Hepatocyte (in vitro differentiated cells): Measurements from ENCODE around the gene SIRT4. TPM values are rescaled to one million over a fixed set of nuclear protein-coding genes. Genes with fewer than 3 reads are reported as not detected.

Source experiments
- DNase-seq: peaks from one replicate; pipeline ENCODE4 v3.0.0-alpha.2; 2016; ENCODE audit warnings: low spot score
- H2AFZ ChIP-seq: fragments of 200-600 bp; sonication (generic); 2 replicates; pipeline ENCODE4 v1.6.0; 2016; ENCODE audit warnings: antibody characterized with exemption, mild to moderate bottlenecking
- H3K27ac ChIP-seq: fragments of 200-600 bp; sonication (generic); 2 replicates; pipeline ENCODE4 v1.5.1; 2016; ENCODE audit warnings: mild to moderate bottlenecking
- H3K27me3 ChIP-seq: fragments of 200-600 bp; sonication (generic); 2 replicates; pipeline ENCODE4 v1.6.1; 2016
- H3K36me3 ChIP-seq: fragments of 200-600 bp; sonication (generic); replicated peaks from 2 replicates; pipeline ENCODE4 v1.5.1; 2016; ENCODE audit warnings: low read depth; ENCODE audit not compliant: insufficient read depth
- H3K4me1 ChIP-seq: fragments of 200-600 bp; sonication (generic); 2 replicates; pipeline ENCODE4 v1.5.1; 2016; ENCODE audit warnings: mild to moderate bottlenecking, moderate library complexity; ENCODE audit not compliant: insufficient read depth
- H3K4me2 ChIP-seq: fragments of 200-600 bp; sonication (generic); 2 replicates; pipeline ENCODE4 v1.6.0; 2016
- H3K4me3 ChIP-seq: fragments of 200-600 bp; sonication (generic); 2 replicates; pipeline ENCODE4 v1.5.1; 2016; ENCODE audit warnings: mild to moderate bottlenecking
- H3K79me2 ChIP-seq: fragments of 200-600 bp; sonication (generic); 2 replicates; pipeline ENCODE4 v1.6.0; 2017; ENCODE audit warnings: mild to moderate bottlenecking
- H3K9me2 ChIP-seq: fragments of 200-600 bp; sonication (generic); replicated peaks from 2 replicates; pipeline ENCODE4 v1.6.0; 2017; ENCODE audit warnings: mild to moderate bottlenecking; ENCODE audit not compliant: insufficient read depth
- H3K9me3 ChIP-seq: fragments of 200-600 bp; sonication (generic); 2 replicates; pipeline ENCODE4 v1.5.1; 2016; ENCODE audit warnings: low read depth, mild to moderate bottlenecking
- H4K20me1 ChIP-seq: fragments of 200-600 bp; sonication (generic); 2 replicates; pipeline ENCODE4 v1.6.0; 2016; ENCODE audit warnings: mild to moderate bottlenecking; ENCODE audit not compliant: insufficient read depth, poor library complexity, severe bottlenecking
- EZH2 ChIP-seq: fragments of 200-600 bp; sonication (generic); IDR thresholded peaks from 2 replicates; pipeline ENCODE4 v1.6.1; 2016; ENCODE audit warnings: antibody characterized with exemption, mild to moderate bottlenecking, borderline replicate concordance
- EZH2phosphoT487 ChIP-seq: fragments of 200-600 bp; sonication (generic); IDR thresholded peaks from one replicate; pipeline ENCODE4 v1.6.1; 2018; ENCODE audit warnings: antibody characterized with exemption, mild to moderate bottlenecking, low read depth, moderate library complexity; ENCODE audit not compliant: unreplicated experiment, severe bottlenecking
- WGBS: methylation state at CpG from one replicate; pipeline ENCODE4 v1.1.6; 2016; ENCODE audit warnings: low lambda C conversion rate; ENCODE audit errors: missing lambda C conversion rate; 5-methylcytosine and 5-hydroxymethylcytosine counted together
- polyA plus RNA-seq: library from polyadenylated mRNA; unstranded; fragments of >200 nt; fragmentation: Nextera tagmentation; extraction: Ambion mirVana; gene quantifications from 2 replicates; pipeline ENCODE4 v1.2.1, GENCODE V29; 2016
- total RNA-seq: library from RNA; depleted of rRNA; stranded (reverse); fragments of >200 nt; gene quantifications from 2 replicates; pipeline ENCODE4 v1.2.3, GENCODE V29; 2014
- TF ChIP-seq, protein P1 (sequence below): fragments of 200-600 bp; sonication (generic); IDR thresholded peaks from 2 replicates; pipeline ENCODE4 v1.5.1; 2016; ENCODE audit warnings: antibody characterized with exemption, mild to moderate bottlenecking; ENCODE audit not compliant: poor library complexity

SIRT4 gene
- total and polyA plus RNA-seq, 2 experiments from 2014 or later, result 3.9 to 5.5 TPM

GRCh38 chr12:120260607-120261006 lies 41.5 kb upstream of the SIRT4 start:
- H3K4me1 ChIP-seq, result peaks cover 49% of the 10 kb centered on the region
- H3K4me3 ChIP-seq, result no peak overlapping the region
- H3K27me3 ChIP-seq, result no peaks in the 10 kb centered on the region
- no peaks in the 10 kb centered on the region for H3K36me3 ChIP-seq
- WGBS, result 97% methylated on average over 5 of the region's 5 CpGs
- peaks cover 74% of the 10 kb centered on the region for H4K20me1 ChIP-seq
- H3K27ac ChIP-seq, result no peak overlapping the region
- H3K4me2 ChIP-seq, result no peak overlapping the region
- peaks cover 99% of the 10 kb centered on the region for H3K79me2 ChIP-seq
- no peaks in the 10 kb centered on the region for H3K9me2 ChIP-seq
- no peak for TF ChIP-seq EZH2
- TF ChIP-seq EZH2phosphoT487, result no peak
- TF ChIP-seq, protein P1, sequence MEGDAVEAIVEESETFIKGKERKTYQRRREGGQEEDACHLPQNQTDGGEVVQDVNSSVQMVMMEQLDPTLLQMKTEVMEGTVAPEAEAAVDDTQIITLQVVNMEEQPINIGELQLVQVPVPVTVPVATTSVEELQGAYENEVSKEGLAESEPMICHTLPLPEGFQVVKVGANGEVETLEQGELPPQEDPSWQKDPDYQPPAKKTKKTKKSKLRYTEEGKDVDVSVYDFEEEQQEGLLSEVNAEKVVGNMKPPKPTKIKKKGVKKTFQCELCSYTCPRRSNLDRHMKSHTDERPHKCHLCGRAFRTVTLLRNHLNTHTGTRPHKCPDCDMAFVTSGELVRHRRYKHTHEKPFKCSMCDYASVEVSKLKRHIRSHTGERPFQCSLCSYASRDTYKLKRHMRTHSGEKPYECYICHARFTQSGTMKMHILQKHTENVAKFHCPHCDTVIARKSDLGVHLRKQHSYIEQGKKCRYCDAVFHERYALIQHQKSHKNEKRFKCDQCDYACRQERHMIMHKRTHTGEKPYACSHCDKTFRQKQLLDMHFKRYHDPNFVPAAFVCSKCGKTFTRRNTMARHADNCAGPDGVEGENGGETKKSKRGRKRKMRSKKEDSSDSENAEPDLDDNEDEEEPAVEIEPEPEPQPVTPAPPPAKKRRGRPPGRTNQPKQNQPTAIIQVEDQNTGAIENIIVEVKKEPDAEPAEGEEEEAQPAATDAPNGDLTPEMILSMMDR, result no peak
- no peak overlapping the region for H2AFZ ChIP-seq
- H3K9me3 ChIP-seq, result no peaks in the 10 kb centered on the region
- DNase-seq, result no peak

DNA sequence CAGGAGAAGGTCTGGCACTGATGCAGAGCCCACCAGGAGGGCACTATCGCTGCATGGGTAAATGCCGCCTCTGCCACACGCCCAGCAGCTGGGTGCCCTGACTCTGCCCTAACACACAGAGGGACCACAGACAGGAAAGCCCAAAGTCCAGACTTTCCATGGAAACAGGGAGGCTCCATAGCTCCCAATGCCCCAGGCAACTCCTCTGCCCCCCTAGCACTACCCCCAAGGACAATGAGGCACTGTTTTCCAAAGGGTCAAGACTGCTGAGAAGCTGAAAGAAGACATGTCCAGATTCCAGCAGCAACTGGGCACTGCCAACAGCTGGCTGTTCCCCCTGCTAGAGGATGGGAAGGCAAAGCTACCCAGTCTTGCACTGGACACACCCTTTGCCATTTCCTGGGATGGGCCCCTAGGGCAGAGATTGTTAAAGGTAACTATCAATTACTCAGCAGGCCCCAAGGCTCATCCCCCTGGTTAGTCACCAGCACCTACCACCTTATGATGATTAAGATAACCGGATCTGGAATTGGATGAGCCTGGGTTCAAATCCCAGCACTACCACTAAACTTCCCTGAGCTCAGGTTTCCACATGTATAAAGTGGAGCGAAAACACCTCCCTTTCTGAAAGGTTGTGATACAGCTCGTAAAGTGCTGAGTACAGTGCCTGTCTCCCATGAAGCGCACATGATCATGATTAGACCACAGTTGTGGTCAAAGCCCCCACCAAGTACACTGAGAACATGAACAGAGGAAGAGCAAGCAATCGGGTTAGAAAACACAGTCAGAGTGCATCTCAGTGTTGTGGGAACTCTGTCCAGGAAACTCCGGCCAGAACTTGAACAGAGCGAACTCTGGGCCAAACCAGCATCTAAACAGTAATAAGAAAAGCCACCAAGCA lies 39.9 kb upstream of the SIRT4 start:
- no peaks in the 10 kb centered on the region for H3K9me3 ChIP-seq
- peaks cover 83% of the 10 kb centered on the region for H3K79me2 ChIP-seq
- no peaks in the 10 kb centered on the region for H3K36me3 ChIP-seq
- peaks cover 42% of the 10 kb centered on the region for H3K4me1 ChIP-seq
- no peaks in the 10 kb centered on the region for H3K9me2 ChIP-seq
- peaks cover 64% of the 10 kb centered on the region for H4K20me1 ChIP-seq
- 83% methylated on average over 10 of the region's 10 CpGs for WGBS
- H2AFZ ChIP-seq, result no peak overlapping the region
- TF ChIP-seq, protein P1, result no peak
- TF ChIP-seq EZH2 (no peak), EZH2phosphoT487 (no peak)
- H3K27me3 ChIP-seq, result no peaks in the 10 kb centered on the region
- peak overlapping the region; percentile 84 for H3K27ac ChIP-seq
- H3K4me3 ChIP-seq, result no peak overlapping the region
- DNase-seq, result no peak
- peak overlapping the region; percentile 82 for H3K4me2 ChIP-seq

- Histone ChIP-seq H3K27ac (peak overlapping the region; percentile 84), H4K20me1 (peaks cover 56% of the 10 kb centered on the region), H3K4me1 (peaks cover 42% of the 10 kb centered on the region), H2AFZ (no peak overlapping the region), H3K4me3 (peak overlapping the region; percentile 4), H3K4me2 (peak overlapping the region; percentile 82), H3K79me2 (peaks cover 74% of the 10 kb centered on the region), H3K9me2 (no peaks in the 10 kb centered on the region), H3K9me3 (no peaks in the 10 kb centered on the region), H3K27me3 (no peaks in the 10 kb centered on the region), H3K36me3 (no peaks in the 10 kb centered on the region)
- TF ChIP-seq EZH2 (no peak), EZH2phosphoT487 (no peak)
- TF ChIP-seq, protein P1, result no peak
- 55% methylated on average over 15 of the region's 15 CpGs for WGBS
- no peak for DNase-seq
Measured at GRCh38 chr12:120262852-120263747, 39.0 kb upstream of the SIRT4 start.
